HepG2 (cell line): Measurements from ENCODE around the gene KIF17. TPM values are rescaled to one million over a fixed set of nuclear protein-coding genes. Genes with fewer than 3 reads are reported as not detected.

Source experiments
- ARID5B ChIP-seq: IDR thresholded peaks from 2 replicates; pipeline ENCODE4 v1.4.0; 2020; ENCODE audit warnings: mild to moderate bottlenecking, missing genetic modification reagents
- ARNT ChIP-seq: fragments of 450-650 bp; IDR thresholded peaks from 2 replicates; pipeline ENCODE4 v1.6.1; 2017
- ATAD3A ChIP-seq: sonication (generic); formaldehyde crosslinking; IDR thresholded peaks from 2 replicates; pipeline ENCODE4 v1.4.0; 2020; ENCODE audit warnings: missing genetic modification reagents
- CSRNP2 ChIP-seq: sonication (generic); formaldehyde crosslinking; conservative IDR thresholded peaks from 2 replicates; pipeline ENCODE4 v1.8.0; 2022; ENCODE audit warnings: low read depth, missing genetic modification reagents
- HOXA5 ChIP-seq: sonication (generic); formaldehyde crosslinking; IDR thresholded peaks from 2 replicates; pipeline ENCODE4 v1.4.0; 2020; ENCODE audit warnings: missing genetic modification reagents
- MED13 ChIP-seq: sonication (generic); formaldehyde crosslinking; IDR thresholded peaks from 2 replicates; pipeline ENCODE4 v1.5.0; 2020; ENCODE audit warnings: missing genetic modification reagents
- MED8 ChIP-seq: sonication (generic); formaldehyde crosslinking; IDR thresholded peaks from 2 replicates; pipeline ENCODE4 v1.8.1; 2023; ENCODE audit warnings: mild to moderate bottlenecking, missing genetic modification reagents; ENCODE audit not compliant: insufficient replicate concordance
- SMAD1 ChIP-seq: sonication (generic); formaldehyde crosslinking; IDR thresholded peaks from 2 replicates; pipeline ENCODE4 v1.4.0; 2020; ENCODE audit warnings: missing genetic modification reagents, low read depth, mild to moderate bottlenecking, borderline replicate concordance
- SOX6 ChIP-seq, 2 experiments: fragments of 450-650 bp in 1 of 2; sonication (generic) in 1 of 2; formaldehyde crosslinking in 1 of 2; IDR thresholded peaks; 2 replicates each; pipeline versions ENCODE4 v1.4.0 to v1.6.1; 2017 to 2020; ENCODE audit warnings: antibody characterized with exemption in 1 of 2, mild to moderate bottlenecking in 1 of 2, missing genetic modification reagents in 1 of 2
- TAF15 ChIP-seq: fragments of 200-400 bp; formaldehyde crosslinking; IDR thresholded peaks from one replicate; pipeline ENCODE4 v1.6.1; 2018; ENCODE audit warnings: mild to moderate bottlenecking, low read depth, low read length; ENCODE audit not compliant: poor library complexity, severe bottlenecking
- ZBTB10 ChIP-seq: sonication (generic); formaldehyde crosslinking; IDR thresholded peaks from 2 replicates; pipeline ENCODE4 v1.4.0; 2020; ENCODE audit warnings: missing genetic modification reagents, borderline replicate concordance
- ZNF180 ChIP-seq: sonication (generic); formaldehyde crosslinking; IDR thresholded peaks from 2 replicates; pipeline ENCODE4 v1.4.0; 2020; ENCODE audit warnings: low read depth, missing genetic modification reagents, borderline replicate concordance
- ZNF781 ChIP-seq: sonication (generic); formaldehyde crosslinking; IDR thresholded peaks from 2 replicates; pipeline ENCODE4 v1.5.1; 2020; ENCODE audit warnings: borderline replicate concordance, mild to moderate bottlenecking, missing genetic modification reagents; ENCODE audit errors: not compliant biosample characterization
- ZNF790 ChIP-seq: sonication (generic); formaldehyde crosslinking; IDR thresholded peaks from 2 replicates; pipeline ENCODE4 v1.8.0; 2022; ENCODE audit warnings: missing genetic modification reagents, mild to moderate bottlenecking, borderline replicate concordance
- ZNF792 ChIP-seq: IDR thresholded peaks from 2 replicates; pipeline ENCODE4 v1.6.1; 2016
- polyA plus RNA-seq, 8 experiments: library from polyadenylated mRNA; depleted of rRNA in 3 of 8; stranded (reverse) in 7 of 8; unstranded in 1 of 8; fragments of >200 nt; fragmentation: Illumina TruSeq in 4 of 8; extraction: Trizol in 4 of 8; gene quantifications; 2 replicates each; pipeline versions ENCODE4 v1.2.1 to v1.2.3, GENCODE V29; 2011 to 2016; ENCODE audit warnings: low read depth in 4 of 8, missing spikeins in 1 of 8, mixed read lengths in 1 of 8; ENCODE audit not compliant: insufficient read depth in 1 of 8
- total RNA-seq, 5 experiments: library from RNA; depleted of rRNA; stranded (reverse); fragments of >200 nt; fragmentation: Illumina TruSeq; extraction: Trizol; gene quantifications; 2 replicates each; pipeline ENCODE4 v1.2.3, GENCODE V29; 2016; ENCODE audit warnings: low read depth in 1 of 5
- TF ChIP-seq, protein P1 (sequence below): conservative IDR thresholded peaks from 2 replicates; pipeline ENCODE4 v1.6.1; 2018; ENCODE audit warnings: missing genetic modification reagents

KIF17 gene
- total and polyA plus RNA-seq, 2 of the 13 experiments (the other 11 are each of a cell fraction or from before 2014, with no cell fraction given): 0.24 to 0.44 TPM

DNA sequence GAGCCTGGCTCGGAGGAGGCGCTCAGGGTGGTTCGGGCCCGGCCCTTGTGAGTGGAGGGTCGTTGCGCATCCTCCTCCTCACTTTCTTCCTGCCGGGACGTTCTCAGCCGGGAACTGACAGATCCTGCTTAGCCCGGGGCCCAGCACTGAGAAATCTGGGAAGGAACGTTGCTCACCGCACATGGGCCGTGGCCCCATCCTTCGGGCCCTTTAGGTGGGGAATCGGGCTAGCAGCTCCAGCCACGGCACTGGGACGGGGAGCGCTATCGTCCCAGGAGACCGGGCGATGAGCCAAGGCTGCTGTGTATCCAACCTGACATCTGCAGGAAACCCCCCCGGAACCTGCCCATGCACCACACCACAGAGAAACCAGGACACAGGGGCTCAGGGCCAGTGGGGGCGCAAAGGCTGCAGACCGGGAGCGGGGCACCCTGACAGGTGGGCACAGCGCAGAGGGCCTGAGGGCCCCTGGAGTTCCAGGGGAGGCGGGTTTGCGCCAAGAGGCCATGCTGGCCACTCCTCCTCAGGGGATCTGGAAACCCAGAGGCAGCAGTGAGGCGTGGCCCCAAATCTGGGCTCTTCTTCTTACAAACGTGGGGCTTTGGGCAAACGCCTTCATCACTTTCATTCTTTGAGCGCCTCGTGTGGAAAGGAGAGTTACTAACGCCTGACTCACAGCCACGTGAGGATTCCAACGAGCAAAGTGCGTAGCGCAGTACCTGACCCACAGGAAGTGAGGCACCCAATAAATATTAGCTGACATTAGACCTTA, 15.0 kb upstream of the KIF17 start, which contains the start of gene SH2D5 (continued):
- TF ChIP-seq ARID5B (CRISPR knock-in tag): peak; percentile 67
- TF ChIP-seq ZNF180 (CRISPR knock-in tag): no peak
- TF ChIP-seq SOX6 (IDR thresholded peaks at IDR 0.05): no peak
- no peak; the same call in 1 of the 2 replicates for TF ChIP-seq SOX6 (CRISPR knock-in tag; IDR thresholded peaks at IDR 0.05)
- no peak for TF ChIP-seq ARNT
- TF ChIP-seq SMAD1 (CRISPR knock-in tag): no peak
- TF ChIP-seq ZBTB10 (CRISPR knock-in tag): 0 out of 2 replicates have a peak, but pooled peaks have one; percentile 39
- no peak for TF ChIP-seq CSRNP2 (CRISPR knock-in tag)
- no peak for TF ChIP-seq ZNF790 (CRISPR knock-in tag)
- TF ChIP-seq ZNF781 (CRISPR knock-in tag): peak; percentile 84
- TF ChIP-seq MED8 (CRISPR knock-in tag): no peak
- no peak for TF ChIP-seq TAF15
- TF ChIP-seq ATAD3A: no peak
- TF ChIP-seq MED13 (CRISPR knock-in tag): 0 out of 2 replicates have a peak, but pooled peaks have one; percentile 59
- TF ChIP-seq, protein P1, sequence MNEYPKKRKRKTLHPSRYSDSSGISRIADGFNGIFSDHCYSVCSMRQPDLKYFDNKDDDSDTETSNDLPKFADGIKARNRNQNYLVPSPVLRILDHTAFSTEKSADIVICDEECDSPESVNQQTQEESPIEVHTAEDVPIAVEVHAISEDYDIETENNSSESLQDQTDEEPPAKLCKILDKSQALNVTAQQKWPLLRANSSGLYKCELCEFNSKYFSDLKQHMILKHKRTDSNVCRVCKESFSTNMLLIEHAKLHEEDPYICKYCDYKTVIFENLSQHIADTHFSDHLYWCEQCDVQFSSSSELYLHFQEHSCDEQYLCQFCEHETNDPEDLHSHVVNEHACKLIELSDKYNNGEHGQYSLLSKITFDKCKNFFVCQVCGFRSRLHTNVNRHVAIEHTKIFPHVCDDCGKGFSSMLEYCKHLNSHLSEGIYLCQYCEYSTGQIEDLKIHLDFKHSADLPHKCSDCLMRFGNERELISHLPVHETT: no peak
- no peak; the same call in 1 of the 2 replicates for TF ChIP-seq HOXA5 (CRISPR knock-in tag)
- peak; percentile 84; the same call in 1 of the 2 replicates for TF ChIP-seq ZNF792 (CRISPR knock-in tag)
